ENCODE measurements around the gene TEAD1. TPM values are rescaled to one million over a fixed set of nuclear protein-coding genes. Genes with fewer than 3 reads are reported as not detected.
A peak's percentile ranks its signal among the peaks of the same experiment; 100 is the strongest.

Gene TEAD1
- total RNA-seq, 1 donor from 2014 or later: 17.6 TPM

- Histone ChIP-seq H3K36me3 (ENCODE audit: control insufficient read depth, insufficient read depth, low read length) (no peaks in the 10 kb centered on the region), H3K4me3 (ENCODE audit: low read depth, low read length) (no peak overlapping the region), H3K27me3 (ENCODE audit: control insufficient read depth, insufficient read depth, low read length) (no peaks in the 10 kb centered on the region)
- DNase-seq (ENCODE audit: low read depth) (no peak), FAIRE-seq (no peak)
- TF ChIP-seq CTCF (IDR thresholded peaks at IDR 0.05; ENCODE audit: insufficient read depth, low read length, severe bottlenecking): no peak
Measured at GRCh38 chr11:12640355-12640754, 33.9 kb upstream of the TEAD1 start.

GRCh38 chr11:12640926-12641849 lies 33.0 kb upstream of the TEAD1 start:
- Histone ChIP-seq H3K27me3 (ENCODE audit: control insufficient read depth, insufficient read depth, low read length) (no peaks in the 10 kb centered on the region), H3K4me3 (ENCODE audit: low read depth, low read length) (no peak overlapping the region), H3K36me3 (ENCODE audit: control insufficient read depth, insufficient read depth, low read length) (no peaks in the 10 kb centered on the region)
- DNase-seq (ENCODE audit: low read depth): no peak
- FAIRE-seq: no peak
- no peak for TF ChIP-seq CTCF (IDR thresholded peaks at IDR 0.05; ENCODE audit: insufficient read depth, low read length, severe bottlenecking)

- no peak for TF ChIP-seq CTCF (IDR thresholded peaks at IDR 0.05; ENCODE audit: insufficient read depth, low read length, severe bottlenecking)
- no peaks in the 10 kb centered on the region for H3K36me3 ChIP-seq (ENCODE audit: control insufficient read depth, insufficient read depth, low read length)
- no peak overlapping the region for H3K4me3 ChIP-seq (ENCODE audit: low read depth, low read length)
- no peaks in the 10 kb centered on the region for H3K27me3 ChIP-seq (ENCODE audit: control insufficient read depth, insufficient read depth, low read length)
- DNase-seq (ENCODE audit: low read depth) (peak; percentile 21), FAIRE-seq (no peak)
Measured at GRCh38 chr11:12642040-12642439, 32.2 kb upstream of the TEAD1 start.

- FAIRE-seq (no peak), DNase-seq (ENCODE audit: low read depth) (no peak)
- no peaks in the 10 kb centered on the region for H3K27me3 ChIP-seq (ENCODE audit: control insufficient read depth, insufficient read depth, low read length)
- no peak for TF ChIP-seq CTCF (IDR thresholded peaks at IDR 0.05; ENCODE audit: insufficient read depth, low read length, severe bottlenecking)
- no peak overlapping the region for H3K4me3 ChIP-seq (ENCODE audit: low read depth, low read length)
- H3K36me3 ChIP-seq (ENCODE audit: control insufficient read depth, insufficient read depth, low read length): no peaks in the 10 kb centered on the region
Measured at GRCh38 chr11:12642806-12643428, 31.3 kb upstream of the TEAD1 start.

- TF ChIP-seq CTCF (IDR thresholded peaks at IDR 0.05; ENCODE audit: insufficient read depth, low read length, severe bottlenecking): no peak
- H3K27me3 ChIP-seq (ENCODE audit: control insufficient read depth, insufficient read depth, low read length): no peaks in the 10 kb centered on the region
- DNase-seq (ENCODE audit: low read depth): no peak
- FAIRE-seq: no peak
- no peak overlapping the region for H3K4me3 ChIP-seq (ENCODE audit: low read depth, low read length)
- no peaks in the 10 kb centered on the region for H3K36me3 ChIP-seq (ENCODE audit: control insufficient read depth, insufficient read depth, low read length)
Measured at GRCh38 chr11:12646478-12646877, 27.7 kb upstream of the TEAD1 start.

Measured in bronchial epithelial cell (primary cell).